Left ventricle myocardium inferior (tissue), 1 donor: Measurements from ENCODE around the gene GRID1. TPM values are rescaled to one million over a fixed set of nuclear protein-coding genes. Genes with fewer than 3 reads are reported as not detected.

ENCODE experiments used
- DNase-seq: peaks from one replicate; pipeline ENCODE4 v3.0.0-alpha.2; 2020
- H3K27ac ChIP-seq: fragments of 200-600 bp; replicated peaks from 2 replicates; pipeline ENCODE4 v1.8.0; 2021
- H3K27me3 ChIP-seq: fragments of 200-600 bp; 2 replicates; pipeline ENCODE4 v1.8.0; 2021; ENCODE audit warnings: low read depth
- H3K36me3 ChIP-seq: fragments of 200-600 bp; 2 replicates; pipeline ENCODE4 v1.8.0; 2021
- H3K4me1 ChIP-seq: fragments of 200-600 bp; 2 replicates; pipeline ENCODE4 v1.8.0; 2021
- H3K4me3 ChIP-seq: fragments of 200-600 bp; 2 replicates; pipeline ENCODE4 v1.8.0; 2021; ENCODE audit warnings: mild to moderate bottlenecking, moderate library complexity
- H3K9me3 ChIP-seq: fragments of 200-600 bp; replicated peaks from 2 replicates; pipeline ENCODE4 v1.8.0; 2021
- intact Hi-C: fragments of 100-400 bp; cut with micrococcal nuclease; formaldehyde crosslinking; loops from one replicate; pipeline ENCODE4 v1.11.0; 2022
- total RNA-seq: library from RNA; stranded (reverse); fragmentation: NEBNext Ultra II Directional; extraction: Animal tissue kit (Norgen Biotek cat#: 25700); gene quantifications from one replicate; pipeline ENCODE4 v1.2.1, GENCODE V29; 2021
- TF ChIP-seq, protein P1 (sequence below): fragments of 200-600 bp; IDR thresholded peaks from 2 replicates; pipeline ENCODE4 v1.8.0; 2021; ENCODE audit warnings: antibody characterized with exemption, mild to moderate bottlenecking, borderline replicate concordance
- donor health status: DM: no; HTN: yes; CAD: no; lungs with severe emphysema.

The GRID1 gene
- total RNA-seq, 1 donor from 2014 or later: 1.6 TPM

GRCh38 chr10:85977642-85978041, 389.0 kb downstream of the GRID1 start:
- Histone ChIP-seq H3K4me1 (no peaks in the 10 kb centered on the region), H3K27me3 (peaks cover 4% of the 10 kb centered on the region), H3K9me3 (no peaks in the 10 kb centered on the region), H3K36me3 (no peaks in the 10 kb centered on the region), H3K27ac (no peak overlapping the region), H3K4me3 (no peak overlapping the region)
- DNase-seq: no peak
- intact Hi-C loops: no loop called here
- TF ChIP-seq, protein P1, sequence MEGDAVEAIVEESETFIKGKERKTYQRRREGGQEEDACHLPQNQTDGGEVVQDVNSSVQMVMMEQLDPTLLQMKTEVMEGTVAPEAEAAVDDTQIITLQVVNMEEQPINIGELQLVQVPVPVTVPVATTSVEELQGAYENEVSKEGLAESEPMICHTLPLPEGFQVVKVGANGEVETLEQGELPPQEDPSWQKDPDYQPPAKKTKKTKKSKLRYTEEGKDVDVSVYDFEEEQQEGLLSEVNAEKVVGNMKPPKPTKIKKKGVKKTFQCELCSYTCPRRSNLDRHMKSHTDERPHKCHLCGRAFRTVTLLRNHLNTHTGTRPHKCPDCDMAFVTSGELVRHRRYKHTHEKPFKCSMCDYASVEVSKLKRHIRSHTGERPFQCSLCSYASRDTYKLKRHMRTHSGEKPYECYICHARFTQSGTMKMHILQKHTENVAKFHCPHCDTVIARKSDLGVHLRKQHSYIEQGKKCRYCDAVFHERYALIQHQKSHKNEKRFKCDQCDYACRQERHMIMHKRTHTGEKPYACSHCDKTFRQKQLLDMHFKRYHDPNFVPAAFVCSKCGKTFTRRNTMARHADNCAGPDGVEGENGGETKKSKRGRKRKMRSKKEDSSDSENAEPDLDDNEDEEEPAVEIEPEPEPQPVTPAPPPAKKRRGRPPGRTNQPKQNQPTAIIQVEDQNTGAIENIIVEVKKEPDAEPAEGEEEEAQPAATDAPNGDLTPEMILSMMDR: no peak

- TF ChIP-seq, protein P1: no peak
- H3K9me3 ChIP-seq: peaks cover 6% of the 10 kb centered on the region
- no peak for DNase-seq
- no peak overlapping the region for H3K27ac ChIP-seq
- peaks cover 4% of the 10 kb centered on the region for H3K27me3 ChIP-seq
- H3K4me1 ChIP-seq: no peaks in the 10 kb centered on the region
- no peak overlapping the region for H3K4me3 ChIP-seq
- intact Hi-C loops: no loop called here
- H3K36me3 ChIP-seq: no peaks in the 10 kb centered on the region
These were observed 390.3 kb downstream of the GRID1 start for GRCh38 chr10:85976267-85976793.

DNA sequence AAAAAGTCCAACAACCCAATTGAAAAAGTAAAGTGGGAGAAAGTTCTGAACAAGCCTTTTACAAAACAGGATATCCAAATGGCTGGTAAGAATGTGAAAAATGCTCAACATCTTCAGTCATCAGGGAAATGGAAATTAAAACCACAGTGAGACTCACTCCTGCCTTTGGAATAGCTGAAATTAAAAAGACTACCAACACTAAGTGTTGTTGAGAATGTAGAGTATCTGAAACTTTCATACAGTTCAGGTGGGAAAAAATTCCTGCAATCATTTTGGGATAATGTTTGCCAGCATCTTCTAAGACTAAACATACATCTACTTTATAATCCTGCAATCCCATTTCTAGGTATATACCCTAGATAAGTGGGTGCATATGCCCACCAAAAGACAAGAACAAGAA, 395.1 kb downstream of the GRID1 start:
- intact Hi-C loops: no loop called here
- TF ChIP-seq, protein P1: no peak
- Histone ChIP-seq H3K9me3 (peaks cover 21% of the 10 kb centered on the region), H3K36me3 (no peaks in the 10 kb centered on the region), H3K4me1 (no peaks in the 10 kb centered on the region), H3K27me3 (no peaks in the 10 kb centered on the region), H3K4me3 (no peak overlapping the region), H3K27ac (no peak overlapping the region)
- no peak for DNase-seq

GRCh38 chr10:85967594-85967993, 399.0 kb downstream of the GRID1 start:
- TF ChIP-seq, protein P1: no peak
- no peak for DNase-seq
- intact Hi-C loops: no loop called here
- H3K36me3 ChIP-seq: no peaks in the 10 kb centered on the region
- H3K9me3 ChIP-seq: peaks cover 41% of the 10 kb centered on the region
- no peaks in the 10 kb centered on the region for H3K4me1 ChIP-seq
- no peak overlapping the region for H3K4me3 ChIP-seq
- no peaks in the 10 kb centered on the region for H3K27me3 ChIP-seq
- no peak overlapping the region for H3K27ac ChIP-seq

DNA sequence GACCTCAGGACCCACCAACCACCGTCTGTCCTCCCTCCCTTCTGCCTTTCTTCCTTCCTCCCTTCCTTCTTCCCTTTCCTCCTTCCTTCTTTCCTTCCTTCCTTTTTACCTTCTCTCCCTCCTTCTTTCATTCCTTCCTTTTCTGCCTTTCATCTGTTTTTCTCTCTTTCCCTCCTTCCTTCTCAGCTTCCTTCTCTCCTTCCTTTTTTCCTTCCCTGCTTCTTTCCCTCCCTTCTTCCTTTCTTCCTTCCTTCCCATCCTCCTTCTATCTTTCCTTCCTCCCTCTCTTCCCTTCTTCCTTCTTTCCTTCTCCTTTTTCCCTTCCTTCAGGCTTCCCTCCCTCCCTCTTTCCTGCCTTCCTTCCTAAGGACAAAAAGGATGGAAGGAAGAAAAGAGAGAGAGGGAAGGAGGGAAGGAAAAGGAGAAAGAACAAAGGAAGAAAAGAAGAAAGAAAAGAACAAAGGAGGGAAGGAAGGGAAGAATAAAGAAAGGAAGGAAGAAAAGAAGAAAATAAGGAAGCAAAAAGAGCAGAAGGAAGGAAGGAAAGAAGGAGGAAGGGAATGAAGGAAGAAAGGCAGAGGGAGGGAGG, 405.0 kb downstream of the GRID1 start:
- Histone ChIP-seq H3K27me3 (no peaks in the 10 kb centered on the region), H3K27ac (no peak overlapping the region), H3K4me3 (no peak overlapping the region), H3K4me1 (no peaks in the 10 kb centered on the region), H3K9me3 (peaks cover 20% of the 10 kb centered on the region), H3K36me3 (no peaks in the 10 kb centered on the region)
- intact Hi-C loops: no loop called here
- TF ChIP-seq, protein P1: no peak
- no peak for DNase-seq
